GM19035 (cell line): ENCODE measurements around the gene CAMTA1.

ENCODE experiments used
- ATAC-seq: cut with Tn5 transposase; IDR thresholded peaks from one replicate; pipeline ENCODE4 v1.9.1; 2021; ENCODE audit not compliant: unreplicated experiment

CAMTA1 gene

GRCh38 chr1:7348073-7348472 is 562.8 kb downstream of the CAMTA1 start:
- no peak for ATAC-seq

- ATAC-seq = no peak
Measured at GRCh38 chr1:7348580-7348979, 563.3 kb downstream of the CAMTA1 start.

DNA sequence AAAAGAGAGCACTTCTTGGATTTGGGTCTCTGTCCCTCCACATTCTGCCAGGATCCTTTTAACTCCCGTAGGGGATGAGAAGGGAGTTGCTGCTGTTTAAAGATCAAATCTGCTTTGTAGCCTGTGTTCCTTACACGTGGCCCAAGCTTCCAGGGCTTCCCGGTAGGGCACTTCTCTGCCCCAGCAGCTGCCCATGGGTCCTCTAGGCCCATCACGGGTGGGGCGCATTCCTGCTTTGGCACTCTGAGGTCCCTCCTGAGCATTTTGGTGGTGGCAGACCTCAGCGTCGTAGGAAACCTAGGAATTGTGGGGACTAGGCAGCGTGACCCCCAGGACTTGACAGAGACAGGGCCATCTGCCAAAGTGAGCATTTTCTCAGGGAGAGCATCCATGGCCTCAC is 565.5 kb downstream of the CAMTA1 start:
- no peak for ATAC-seq

DNA sequence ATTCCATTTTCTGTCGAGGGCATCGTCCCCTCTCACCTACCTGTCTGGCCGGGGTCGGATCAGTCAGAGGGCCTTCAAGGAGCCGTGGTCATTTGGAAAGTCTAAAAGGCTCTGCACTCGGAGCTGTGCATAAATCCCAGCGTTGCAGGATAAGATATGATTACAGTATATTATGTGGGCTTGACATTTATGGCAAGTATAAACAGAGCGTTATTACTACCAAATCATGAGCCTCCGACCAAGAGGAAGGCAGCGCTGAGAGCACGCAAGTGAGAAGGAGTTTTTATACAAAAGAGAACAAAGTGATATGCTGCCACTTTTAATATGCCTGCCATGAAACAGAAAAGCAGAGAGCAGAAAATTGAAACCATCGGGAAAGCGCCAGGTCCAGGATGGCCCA is 566.4 kb downstream of the CAMTA1 start:
- ATAC-seq = no peak

DNA sequence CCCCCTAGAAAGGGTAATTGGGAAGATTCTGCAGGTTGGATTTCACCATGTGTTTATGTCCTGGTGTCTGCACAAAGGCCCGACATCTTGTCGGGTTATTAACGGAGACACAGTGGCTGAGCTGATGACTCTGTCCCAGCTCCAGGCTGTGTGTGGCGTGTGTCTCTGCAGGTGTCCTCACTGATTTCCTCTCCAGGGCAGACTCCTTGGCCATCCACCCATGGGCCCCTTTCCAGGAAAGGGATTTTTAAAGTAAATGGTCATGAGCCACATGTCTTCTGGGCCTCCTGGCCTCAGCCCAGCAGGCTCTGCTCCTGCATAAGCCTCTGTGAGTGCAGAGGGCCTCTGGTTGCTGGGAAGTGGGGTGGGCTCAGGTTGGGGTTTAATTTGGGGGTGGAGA is 567.1 kb downstream of the CAMTA1 start:
- no peak for ATAC-seq

- no peak for ATAC-seq
Measured at GRCh38 chr1:7352974-7353373, 567.7 kb downstream of the CAMTA1 start.

DNA sequence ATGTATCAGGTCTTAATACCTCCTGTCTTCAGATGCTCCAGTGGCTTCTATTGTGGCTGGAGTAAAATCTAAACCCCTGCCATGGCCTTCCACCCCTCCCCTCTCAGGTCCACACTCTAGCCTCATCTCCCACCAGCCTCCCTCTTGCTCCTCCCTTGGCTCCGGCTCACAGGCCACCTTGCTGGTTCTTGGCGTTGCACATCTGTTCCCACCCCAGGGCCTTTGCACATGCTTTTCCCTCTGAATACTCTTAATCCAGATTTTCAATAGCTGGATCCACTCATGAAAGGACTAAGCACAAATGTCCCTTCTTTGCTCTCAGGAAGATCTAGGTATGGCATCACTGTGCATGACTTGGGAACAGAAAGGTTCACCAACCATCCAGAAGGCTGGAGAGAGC is 570.4 kb downstream of the CAMTA1 start:
- ATAC-seq = no peak

- ATAC-seq = no peak
Measured at GRCh38 chr1:7356079-7356478, 570.8 kb downstream of the CAMTA1 start.

DNA sequence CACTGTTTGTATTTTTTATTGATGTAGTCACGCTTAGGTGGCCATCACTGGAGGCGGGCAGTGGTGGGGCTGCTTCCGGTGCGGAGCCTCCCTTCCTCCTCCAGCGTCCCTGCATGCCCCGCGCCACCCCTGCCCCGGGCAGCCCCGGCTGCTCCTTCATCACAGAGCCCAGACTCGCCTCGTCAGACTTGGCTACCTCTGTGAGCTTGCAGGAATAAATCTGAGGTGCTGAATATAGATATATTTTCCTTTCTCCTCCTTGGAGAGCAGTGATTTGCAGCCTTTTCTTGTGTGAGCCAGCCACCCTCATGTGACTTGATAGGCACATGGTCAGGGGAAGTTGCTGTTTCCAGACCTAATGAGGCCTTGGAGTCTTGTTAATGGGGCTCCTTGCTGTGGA is 573.2 kb downstream of the CAMTA1 start:
- ATAC-seq = no peak

DNA sequence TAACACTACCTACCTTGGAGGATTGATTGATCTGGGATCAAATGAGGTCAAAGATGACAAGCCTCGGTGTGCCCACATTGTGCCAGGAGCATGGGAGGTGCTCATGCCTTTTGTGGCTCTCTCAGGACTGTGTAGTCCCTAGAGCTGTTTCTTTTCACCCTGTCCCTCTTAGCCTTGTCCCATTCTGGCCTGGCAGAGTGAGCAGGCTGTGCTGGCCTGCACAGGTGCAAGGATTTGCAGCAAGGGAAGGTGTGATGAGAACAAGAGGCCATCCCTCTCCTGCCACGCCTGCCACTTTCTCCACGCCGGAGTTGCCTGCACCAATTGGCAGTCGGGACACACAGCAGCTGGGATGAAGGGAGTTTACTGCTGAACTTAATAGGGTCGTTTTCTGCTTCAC is 575.3 kb downstream of the CAMTA1 start:
- ATAC-seq = no peak

DNA sequence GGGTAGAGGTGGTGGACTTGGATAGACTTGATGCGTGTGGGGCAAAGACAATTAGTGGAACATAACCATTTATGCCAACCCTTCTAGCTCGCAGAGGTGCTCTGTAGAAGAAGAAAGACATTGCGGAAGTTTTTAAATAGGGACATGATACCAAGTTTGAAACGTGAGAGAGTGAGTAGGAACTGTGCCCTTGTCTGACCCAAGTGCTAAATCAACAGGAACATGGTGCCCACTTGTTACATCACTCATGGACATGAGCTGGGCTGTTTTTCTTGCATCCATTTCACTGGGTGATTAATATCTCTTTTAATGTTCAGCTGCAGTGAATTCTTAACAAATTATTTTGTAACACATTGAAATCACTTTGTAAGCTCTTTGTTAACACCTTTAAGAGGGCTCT is 577.7 kb downstream of the CAMTA1 start:
- ATAC-seq = no peak

GRCh38 chr1:7363450-7363849 is 578.2 kb downstream of the CAMTA1 start:
- no peak for ATAC-seq

DNA sequence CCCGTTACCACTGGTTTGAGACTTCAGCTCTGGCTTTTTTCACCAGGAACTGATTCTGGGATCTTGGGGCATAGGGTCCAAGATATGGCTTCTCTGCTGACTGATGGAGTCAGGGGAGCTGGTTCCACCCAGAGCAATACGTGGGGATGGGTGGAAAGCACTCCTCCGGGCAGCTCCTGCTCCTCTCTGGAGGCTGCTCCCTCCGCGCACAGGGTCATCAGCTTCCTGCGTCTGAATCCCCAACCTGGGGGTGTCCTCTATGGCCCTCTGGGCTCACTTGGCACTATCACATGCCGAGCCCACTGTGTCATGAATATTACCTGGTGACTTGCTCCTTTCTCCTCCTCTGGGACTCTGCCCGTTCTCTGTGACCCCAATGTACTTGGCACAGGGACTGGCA is 580.5 kb downstream of the CAMTA1 start:
- ATAC-seq = no peak

- ATAC-seq = no peak
Measured at GRCh38 chr1:7366286-7366954, 581.2 kb downstream of the CAMTA1 start.

DNA sequence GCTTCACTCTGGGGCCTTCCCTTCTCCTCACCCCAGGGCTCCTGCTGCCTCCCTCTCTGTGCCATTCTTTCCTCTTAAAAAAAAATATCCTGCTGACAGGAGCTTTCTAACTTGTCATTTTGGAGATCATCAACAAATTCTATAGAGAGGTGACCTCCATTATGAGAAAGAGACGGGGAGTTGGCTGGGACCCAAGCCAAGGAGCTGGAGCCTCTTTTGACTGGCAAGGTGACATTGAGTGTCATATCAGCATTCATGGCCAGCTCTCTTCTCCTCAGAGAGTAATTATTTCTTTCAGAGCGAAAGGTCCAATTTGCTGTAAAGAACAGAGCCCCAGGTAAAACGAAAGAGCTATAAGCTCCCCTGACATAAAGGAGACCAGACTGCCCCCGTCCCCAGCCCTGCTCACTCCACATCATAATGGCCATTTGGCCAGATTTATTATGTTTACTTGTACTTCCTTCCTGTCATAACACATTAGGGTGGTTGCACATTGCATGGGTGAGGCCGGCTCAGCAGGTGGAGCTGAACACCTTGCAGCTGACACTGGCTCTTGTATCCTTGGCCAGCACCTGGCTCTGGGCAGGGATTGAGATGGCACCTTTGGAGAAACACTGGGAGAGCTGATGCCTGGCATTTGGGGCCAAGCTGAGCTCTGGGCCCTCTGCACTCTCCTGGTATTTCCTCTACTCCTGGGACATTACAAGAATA is 581.9 kb downstream of the CAMTA1 start:
- ATAC-seq = no peak

DNA sequence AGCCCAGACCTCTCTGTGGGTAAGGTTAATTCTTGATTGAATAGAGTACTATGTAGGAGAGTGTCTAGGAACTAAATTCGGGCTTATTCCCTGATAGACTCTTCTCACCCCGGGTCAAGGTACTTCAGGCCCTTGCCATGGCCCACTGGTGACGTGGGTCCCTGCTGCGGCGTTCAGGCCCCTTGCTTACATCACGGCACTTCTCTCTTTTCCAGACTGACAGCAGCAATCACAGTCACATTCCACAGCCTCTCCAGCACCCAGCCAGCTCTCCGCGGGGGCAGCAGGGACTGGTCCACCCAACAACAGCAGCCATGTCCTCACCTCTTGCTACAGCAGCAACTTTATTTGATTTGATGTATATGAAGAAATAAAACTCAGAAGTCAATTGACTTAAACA is 584.6 kb downstream of the CAMTA1 start:
- ATAC-seq = no peak

DNA sequence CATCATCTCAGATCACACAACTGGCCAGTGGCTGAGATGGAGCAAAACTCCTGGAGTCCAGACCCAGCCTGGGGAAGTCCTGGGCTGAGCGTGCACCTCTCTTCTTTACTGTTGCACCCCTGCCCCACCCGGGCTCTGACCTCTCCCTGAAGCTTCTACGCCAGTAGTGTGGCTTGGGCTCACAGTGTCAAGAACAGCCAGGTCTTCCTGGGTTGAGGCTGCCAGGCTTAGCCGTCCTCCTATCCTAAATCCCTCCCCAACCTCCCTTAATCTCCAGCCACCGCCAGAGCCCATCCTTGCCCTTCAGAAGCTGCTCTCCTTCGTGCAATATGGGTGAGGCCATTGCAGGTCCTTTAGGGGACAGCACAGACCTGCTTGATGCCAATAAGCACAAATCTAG is 586.7 kb downstream of the CAMTA1 start:
- no peak for ATAC-seq

GRCh38 chr1:7372477-7373120 is 587.3 kb downstream of the CAMTA1 start:
- ATAC-seq = no peak

DNA sequence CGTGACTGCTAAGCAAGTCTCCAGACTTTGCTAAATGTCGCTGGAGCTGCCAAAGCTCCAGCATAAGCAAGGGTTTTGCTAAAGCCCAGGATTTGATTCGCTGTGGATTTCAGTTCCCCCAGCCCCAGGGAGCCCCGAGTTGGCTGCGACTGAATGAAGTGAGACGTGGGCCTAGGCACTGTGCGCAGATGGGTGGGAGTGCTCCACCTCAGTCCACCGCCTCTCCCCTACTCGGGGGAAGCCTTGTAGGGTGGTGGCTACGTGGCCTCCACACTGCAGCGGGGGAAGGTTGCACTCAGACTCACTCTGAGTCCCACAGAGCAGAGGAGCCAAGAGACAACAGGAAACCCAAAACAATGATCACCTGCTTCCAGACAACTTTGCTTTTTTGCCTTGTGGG is 588.0 kb downstream of the CAMTA1 start:
- ATAC-seq = no peak

GRCh38 chr1:7373876-7374562 is 588.8 kb downstream of the CAMTA1 start:
- no peak for ATAC-seq

- ATAC-seq = no peak
Measured at GRCh38 chr1:7374563-7375160, 589.4 kb downstream of the CAMTA1 start.
